HG03108 (cell line): Measurements from ENCODE around the gene CPED1.

Source experiments
- ATAC-seq: cut with Tn5 transposase; IDR thresholded peaks from one replicate; pipeline ENCODE4 v1.9.1; 2021; ENCODE audit warnings: moderate library complexity; ENCODE audit not compliant: unreplicated experiment

The CPED1 gene

DNA sequence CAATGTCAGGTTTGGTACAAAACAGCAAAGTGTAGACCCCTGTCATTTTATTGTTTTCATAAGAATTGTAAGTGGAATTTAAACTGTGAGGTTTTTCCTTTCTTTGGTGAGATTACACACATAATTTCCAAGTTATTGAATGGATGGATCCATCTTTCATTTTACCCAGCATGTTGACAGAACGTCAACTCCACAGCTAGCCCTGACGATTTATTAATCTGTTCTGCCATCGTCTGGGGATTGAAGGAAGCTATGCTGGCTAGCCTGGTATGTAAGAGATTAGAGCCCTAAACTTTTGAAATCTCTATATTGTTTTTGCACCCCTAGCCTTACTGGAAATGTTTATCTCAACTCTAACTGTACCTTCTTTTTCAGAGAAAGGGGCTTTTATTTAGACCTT is 348.9 kb downstream of the CPED1 start:
- no peak for ATAC-seq

DNA sequence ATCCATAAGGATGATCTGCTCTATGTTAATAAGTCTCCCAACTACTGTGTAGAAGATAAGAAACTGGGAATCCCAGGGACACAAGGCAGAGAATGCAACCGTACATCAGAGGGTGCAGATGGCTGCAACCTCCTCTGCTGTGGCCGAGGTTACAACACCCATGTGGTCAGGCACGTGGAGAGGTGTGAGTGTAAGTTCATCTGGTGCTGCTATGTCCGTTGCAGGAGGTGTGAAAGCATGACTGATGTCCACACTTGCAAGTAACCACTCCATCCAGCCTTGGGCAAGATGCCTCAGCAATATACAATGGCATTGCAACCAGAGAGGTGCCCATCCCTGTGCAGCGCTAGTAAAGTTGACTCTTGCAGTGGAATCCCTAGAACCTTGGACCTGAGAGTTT is 350.6 kb downstream of the CPED1 start:
- no peak for ATAC-seq

DNA sequence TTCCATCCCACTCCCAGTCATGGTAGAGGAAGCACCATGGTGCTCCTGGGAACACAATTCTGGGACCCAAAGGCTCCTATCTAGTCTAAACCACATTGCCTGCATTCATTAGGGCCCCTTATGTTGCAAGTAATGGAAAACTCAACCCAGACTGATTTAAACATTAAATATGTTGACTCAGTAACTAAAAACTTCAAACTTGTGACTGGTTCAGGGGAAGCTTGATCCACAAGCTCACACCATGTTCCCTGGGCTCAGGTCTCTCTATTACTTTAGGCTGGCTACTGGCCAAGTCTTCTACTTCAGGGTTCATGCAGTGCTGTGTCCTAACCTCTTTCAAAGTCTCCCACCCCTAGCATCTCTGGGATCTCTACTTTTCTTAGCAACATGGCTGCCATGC is 353.4 kb downstream of the CPED1 start:
- no peak for ATAC-seq

DNA sequence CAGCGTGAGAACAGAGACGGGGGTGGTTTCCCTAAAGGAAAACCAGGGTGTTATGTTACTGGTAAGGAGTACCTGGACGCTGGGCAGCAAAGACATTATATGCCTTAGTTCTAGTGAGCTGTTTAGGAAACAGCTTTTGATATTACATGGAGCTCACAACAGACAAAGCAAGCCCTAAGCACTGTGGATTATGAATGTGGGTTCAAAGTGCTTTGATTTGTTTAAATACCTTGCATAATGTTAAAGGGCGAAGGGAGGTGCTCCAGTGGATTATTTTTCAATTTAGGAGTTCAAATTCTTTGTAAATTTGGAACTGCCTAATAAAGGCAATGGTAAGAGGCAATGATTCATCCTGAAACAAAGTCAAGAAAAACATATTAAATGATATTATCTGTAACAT is 354.1 kb downstream of the CPED1 start:
- ATAC-seq = no peak

DNA sequence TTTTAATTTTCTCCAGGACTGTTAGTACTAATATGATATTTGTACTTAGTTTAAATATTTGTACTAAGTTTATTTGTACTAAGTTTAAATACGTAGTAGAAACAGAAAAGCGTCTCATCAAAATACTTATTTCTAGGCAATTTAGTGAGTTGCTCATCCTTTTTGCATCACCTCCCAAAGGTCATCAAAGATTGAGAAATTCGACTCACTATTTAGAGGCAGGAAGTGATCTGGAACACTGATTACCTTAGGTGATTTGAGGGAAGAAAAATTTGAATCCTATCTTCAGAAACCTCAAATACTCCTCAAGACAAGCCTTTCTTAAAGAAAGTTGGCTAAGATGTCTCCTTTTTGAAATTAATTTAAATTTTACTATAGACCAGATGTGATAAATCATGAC is 354.8 kb downstream of the CPED1 start:
- no peak for ATAC-seq

DNA sequence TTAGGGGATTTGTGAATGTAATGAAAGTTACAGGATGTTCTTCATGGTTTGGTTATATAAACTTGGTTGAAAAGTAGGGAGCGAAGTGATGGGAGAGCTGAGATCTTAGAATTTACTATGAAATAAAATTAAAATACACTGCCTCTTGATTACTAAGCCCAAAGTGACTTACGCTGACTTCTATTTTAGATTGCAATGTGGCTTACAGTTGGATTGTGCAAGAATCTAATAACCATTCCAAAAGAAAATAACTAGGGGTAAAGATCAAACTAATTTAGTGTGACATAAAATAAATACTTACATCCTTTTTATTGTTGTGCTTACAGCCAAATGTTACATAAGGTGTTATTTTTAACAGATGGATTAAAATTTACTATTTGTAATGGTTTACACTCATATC is 355.6 kb downstream of the CPED1 start:
- ATAC-seq = no peak

DNA sequence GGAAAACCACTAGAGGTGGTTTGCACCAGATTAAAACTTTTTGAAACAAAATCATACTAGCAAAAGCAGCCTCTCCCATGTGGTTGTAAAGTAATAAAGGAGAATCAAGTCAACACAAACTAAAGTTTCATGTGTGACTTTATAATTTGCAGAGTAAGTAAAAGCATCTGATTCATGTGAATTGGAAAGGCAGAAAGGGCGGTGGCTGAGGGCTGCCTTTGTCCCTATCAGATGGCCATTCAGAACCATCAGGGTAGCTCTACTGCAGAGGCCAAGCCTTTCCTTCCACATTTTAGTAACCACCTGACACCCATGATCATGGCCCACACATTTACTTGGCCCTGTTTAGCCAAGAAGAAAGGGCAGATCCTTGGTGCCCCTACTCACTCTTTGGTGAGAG is 356.0 kb downstream of the CPED1 start:
- no peak for ATAC-seq
